HG03196 (cell line): ENCODE measurements around the gene CGREF1.
"Not testable (repeated sequence)": the region's sequence is repeated elsewhere in the genome, so short reads cannot be mapped to it uniquely, and the experiment has no call there.

Experiments
- ATAC-seq: cut with Tn5 transposase; IDR thresholded peaks from one replicate; pipeline ENCODE4 v1.9.1; 2021; ENCODE audit not compliant: unreplicated experiment

CGREF1 gene

GRCh38 chr2:27111392-27112078 is 7.4 kb downstream of the CGREF1 start:
- ATAC-seq = not testable (repeated sequence)

DNA sequence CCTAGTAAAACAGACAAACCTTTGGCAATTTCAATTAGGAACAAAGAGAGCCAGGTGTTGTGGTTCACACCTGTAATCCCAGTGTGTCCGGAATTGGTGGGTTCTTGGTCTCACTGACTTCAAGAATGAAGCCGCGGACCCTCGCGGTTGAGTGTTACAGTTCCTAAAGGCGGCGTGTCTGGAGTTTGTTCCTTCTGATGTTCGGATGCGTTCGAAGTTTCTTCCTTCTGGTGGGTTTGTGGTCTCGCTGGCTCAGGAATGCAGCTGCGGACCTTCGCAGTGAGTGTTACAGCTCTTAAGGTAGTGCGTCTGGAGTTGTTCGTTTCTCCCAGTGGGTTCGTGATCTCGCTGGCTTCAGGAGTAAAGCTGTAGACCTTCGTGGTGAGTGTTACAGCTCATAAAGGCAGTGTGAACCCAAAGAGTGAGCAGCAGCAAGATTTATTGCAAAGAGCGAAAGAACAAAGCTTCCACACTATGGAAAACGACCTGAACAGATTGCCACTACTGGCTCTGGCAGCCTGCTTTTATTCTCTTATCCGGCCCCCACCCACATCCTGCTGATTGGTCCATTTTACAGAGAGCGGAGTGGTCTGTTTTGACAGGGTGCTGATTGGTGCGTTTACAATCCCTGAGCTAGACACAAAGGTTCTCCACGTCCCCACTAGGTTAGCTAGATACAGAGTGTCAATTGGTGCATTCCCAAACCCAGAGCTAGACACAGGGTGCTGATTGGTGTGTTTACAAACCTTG is 8.2 kb downstream of the CGREF1 start:
- not testable (repeated sequence) for ATAC-seq

DNA sequence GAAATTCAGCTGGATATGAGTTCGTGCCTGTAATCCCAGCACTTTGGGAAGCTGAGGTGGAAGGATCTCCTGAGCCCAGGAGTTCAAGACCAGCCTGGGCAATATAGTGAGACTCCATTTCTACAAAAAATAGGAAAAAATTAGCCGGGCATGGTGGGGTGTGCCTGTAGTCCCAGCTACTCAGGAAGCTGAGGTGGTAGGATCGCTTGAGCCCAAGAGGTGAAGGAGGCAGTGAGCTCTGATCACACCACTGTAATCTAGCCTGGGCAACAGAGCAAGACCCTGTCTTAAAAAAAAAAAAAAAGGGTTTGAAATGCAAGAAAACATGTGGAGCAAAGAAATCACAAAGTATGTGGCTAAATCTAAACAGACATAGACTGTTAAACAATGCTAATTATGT is 9.8 kb downstream of the CGREF1 start:
- ATAC-seq = no peak

GRCh38 chr2:27108221-27108620 is 10.7 kb downstream of the CGREF1 start:
- ATAC-seq = no peak

DNA sequence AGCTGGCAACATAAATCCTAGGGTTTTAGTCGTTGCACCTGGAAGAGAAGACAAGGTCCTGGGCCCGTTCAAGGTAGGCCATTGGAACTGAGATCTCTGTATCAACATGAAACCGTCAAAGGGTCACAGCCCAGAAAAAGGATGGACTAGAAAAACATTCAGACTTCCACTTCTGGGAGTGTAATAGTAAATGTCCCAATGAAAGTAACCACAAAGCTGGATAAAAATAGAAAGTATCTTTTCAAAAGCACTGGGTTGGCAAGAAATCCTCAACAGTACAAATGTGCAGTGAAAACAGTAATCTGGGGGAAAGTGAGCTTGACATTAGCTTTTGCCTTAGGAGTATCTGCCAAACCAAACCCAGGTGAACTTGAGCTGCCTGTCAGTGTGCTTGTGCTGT is 12.9 kb downstream of the CGREF1 start:
- no peak for ATAC-seq

DNA sequence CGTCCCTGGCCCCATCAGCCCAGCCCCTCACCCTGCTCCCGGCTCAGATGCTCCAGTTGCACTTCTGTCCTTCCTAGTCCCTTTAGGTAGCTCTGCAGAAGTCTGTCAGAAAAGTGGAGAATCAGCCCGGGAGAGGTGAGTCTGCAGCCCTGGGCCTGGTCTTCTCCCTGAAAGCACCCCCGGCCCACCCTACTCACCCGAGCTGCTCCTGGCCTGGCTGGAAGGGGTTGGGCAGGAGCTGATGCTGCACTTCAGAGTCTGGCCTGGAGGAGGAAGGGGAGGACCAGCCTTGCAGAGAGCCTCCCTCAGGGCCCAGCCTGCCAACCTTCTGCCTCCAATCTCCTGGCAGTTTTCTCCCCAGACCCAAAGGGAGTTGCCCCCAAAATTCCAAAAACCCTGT is 16.6 kb downstream of the CGREF1 start:
- ATAC-seq = no peak

DNA sequence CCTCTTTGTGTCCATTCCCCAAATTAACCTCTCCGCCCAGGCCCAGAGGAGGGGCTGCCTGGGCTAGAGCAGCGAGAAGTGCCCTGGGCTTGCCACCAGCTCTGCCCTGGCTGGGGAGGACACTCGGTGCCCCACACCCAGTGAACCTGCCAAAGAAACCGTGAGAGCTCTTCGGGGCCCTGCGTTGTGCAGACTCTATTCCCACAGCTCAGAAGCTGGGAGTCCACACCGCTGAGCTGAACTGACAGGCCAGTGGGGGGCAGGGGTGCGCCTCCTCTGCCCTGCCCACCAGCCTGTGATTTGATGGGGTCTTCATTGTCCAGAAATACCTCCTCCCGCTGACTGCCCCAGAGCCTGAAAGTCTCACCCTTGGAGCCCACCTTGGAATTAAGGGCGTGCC is 18.9 kb downstream of the CGREF1 start:
- ATAC-seq = no peak

DNA sequence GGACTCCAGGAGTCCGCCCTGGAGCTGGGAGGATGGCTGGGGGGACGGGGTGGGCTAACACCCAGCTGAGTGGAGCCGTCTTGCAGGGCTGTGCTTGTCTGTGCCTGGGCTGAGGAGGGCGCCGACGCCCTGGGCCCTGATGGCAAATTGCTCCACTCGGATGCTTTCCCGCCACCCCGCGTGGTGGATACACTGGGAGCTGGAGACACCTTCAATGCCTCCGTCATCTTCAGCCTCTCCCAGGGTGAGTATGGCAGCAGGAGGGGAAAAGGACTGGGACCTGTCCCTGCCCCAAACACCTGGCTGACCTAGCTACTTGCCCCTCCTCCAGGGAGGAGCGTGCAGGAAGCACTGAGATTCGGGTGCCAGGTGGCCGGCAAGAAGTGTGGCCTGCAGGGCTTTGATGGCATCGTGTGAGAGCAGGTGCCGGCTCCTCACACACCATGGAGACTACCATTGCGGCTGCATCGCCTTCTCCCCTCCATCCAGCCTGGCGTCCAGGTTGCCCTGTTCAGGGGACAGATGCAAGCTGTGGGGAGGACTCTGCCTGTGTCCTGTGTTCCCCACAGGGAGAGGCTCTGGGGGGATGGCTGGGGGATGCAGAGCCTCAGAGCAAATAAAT is 19.5 kb downstream of the CGREF1 start:
- no peak for ATAC-seq

DNA sequence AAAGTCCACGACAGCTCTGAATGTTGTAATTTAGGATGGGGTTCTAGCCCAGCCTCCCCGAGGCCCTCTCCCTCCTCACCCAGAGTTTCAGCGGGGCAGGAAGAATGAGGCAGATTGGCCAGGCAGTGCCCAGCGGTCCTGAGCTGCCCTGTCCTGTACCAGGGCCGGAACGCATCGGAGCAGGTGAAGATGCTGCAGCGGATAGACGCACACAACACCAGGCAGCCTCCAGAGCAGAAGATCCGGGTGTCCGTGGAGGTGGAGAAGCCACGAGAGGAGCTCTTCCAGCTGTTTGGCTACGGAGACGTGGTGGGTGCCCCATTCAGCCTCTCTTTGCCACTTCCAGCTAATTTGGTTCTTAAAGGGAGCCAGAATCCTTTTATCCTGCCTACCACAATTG is 21.6 kb downstream of the CGREF1 start:
- ATAC-seq = no peak

- ATAC-seq = no peak
These were observed 22.1 kb downstream of the CGREF1 start for GRCh38 chr2:27096748-27097297.

DNA sequence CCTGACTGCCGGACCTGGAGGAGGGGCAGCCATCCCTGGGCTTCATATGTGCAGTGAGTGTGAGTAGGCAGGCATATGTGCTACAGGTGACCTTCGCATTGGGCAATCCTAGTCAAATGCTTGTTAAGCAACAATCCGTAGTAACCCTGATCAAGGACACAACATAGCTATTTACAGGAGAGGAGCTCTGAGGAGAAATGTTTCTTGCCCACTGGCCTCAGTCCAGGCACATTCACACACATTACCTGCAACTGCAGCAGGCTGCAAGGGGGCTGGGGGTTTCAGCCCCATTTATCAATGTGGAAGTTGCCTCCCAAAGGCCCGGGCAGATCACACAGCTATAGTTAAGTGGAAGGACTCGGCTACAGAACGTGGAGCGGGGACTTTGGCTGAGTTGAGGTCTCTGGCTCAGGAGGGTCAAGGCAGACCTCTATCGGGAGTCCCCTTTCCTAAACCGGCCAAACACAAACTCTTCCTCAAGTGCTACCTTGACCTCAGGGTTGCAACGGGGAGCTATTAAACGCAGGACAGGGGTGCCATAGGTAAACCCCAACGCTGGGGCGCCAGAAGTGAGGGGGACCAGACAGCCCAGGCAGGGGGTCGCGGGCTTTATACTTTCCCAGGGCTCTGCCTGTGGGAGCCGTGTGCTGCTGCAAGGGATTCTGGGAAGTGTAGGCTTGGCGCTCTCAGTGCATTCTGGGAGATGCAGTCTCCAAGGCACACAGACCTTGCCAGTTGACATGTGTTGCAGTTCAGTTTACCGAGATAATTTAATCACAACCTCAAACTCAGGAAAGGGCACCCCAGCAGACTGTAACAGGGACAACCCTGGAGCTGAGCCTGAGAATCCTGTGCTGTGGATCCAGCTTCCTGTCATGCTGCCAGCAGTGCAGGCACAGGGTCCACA is 22.9 kb downstream of the CGREF1 start:
- no peak for ATAC-seq

DNA sequence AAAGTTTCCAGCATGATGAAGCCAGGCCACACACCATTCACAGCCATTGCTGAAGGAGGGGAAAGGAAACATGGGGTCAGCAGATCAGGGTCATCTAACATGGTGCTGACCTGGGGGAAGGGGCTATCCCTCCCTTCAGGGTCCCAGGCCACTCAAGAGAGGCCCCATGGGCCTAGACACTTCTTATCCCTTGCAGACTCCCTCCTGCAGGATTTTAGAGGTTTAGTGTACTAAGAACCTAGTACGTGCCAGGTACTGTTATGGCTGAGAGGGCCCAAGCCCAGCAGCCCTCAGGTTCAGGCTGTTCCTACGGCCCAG is 23.5 kb downstream of the CGREF1 start:
- ATAC-seq = no peak

GRCh38 chr2:27094353-27094984 is 24.5 kb downstream of the CGREF1 start:
- ATAC-seq = no peak

DNA sequence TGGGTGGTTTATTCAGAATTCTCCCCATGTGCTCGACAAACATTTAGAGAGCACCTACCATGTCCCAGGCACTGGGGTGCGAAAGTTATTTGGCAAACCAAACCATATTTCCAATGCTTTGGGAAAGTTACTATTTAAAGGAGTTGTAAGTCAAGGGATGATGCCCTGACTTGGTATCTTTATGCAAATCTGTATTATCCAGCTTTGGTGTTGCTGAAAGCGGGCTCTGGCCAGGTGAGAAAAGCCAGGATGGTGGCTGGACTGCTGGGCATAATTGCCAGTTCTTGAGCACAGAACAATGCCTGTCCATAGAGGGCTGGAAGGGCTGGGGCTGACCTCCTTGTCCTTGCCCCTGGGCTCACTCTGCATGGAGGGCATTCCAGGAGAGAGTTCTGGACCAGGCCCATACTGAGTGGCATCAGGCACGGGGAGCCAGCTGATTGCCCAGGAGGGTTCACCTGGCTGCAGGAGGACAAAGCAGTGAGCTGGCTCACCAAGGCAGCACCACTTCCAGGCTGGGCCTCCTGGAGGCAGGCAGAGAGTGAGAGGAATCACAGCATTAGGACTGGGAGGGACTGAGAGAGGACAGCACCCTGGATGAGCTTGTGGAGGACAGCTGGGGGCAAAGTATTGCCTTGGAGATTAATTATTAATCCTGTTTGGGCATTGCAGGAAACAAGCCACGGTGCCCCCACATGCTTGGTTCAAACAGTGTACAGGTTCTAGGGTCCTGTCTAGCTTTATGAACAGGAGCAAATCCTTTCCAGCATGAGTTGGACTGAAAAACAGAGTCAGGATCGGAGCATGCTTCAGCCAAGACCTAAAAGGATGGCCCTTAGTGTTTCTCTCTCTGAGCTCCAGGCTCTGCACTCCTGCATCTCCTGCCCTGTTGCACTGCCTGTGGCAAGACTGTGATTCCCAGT is 25.2 kb downstream of the CGREF1 start:
- ATAC-seq = no peak

- no peak for ATAC-seq
These were observed 26.1 kb downstream of the CGREF1 start for GRCh38 chr2:27092696-27093429.

GRCh38 chr2:27091746-27092695 is 26.9 kb downstream of the CGREF1 start:
- no peak for ATAC-seq

GRCh38 chr2:27089111-27089954 is 29.6 kb downstream of the CGREF1 start:
- no peak for ATAC-seq
